Measurements from ENCODE around the gene TMEM183A. TPM values are rescaled to one million over a fixed set of nuclear protein-coding genes. Genes with fewer than 3 reads are reported as not detected.
A peak's percentile ranks its signal among the peaks of the same experiment; 100 is the strongest.
"Not testable (repeated sequence)": the region's sequence is repeated elsewhere in the genome, so short reads cannot be mapped to it uniquely, and the experiment has no call there.

TMEM183A gene
- total RNA-seq, 1 experiment from 2014 or later, result 84.4 TPM

- CTCF ChIA-PET, result interaction anchor here (0.5 to 0.6 kb wide), 2 partner anchors 11 to 18 kb away, joined by 3 to 7 read pairs; no protein-coding TSS in a partner anchor
- no peak overlapping the region for H3K27ac Mint-ChIP-seq (ENCODE audit: unreplicated experiment)
- no peak for TF ChIP-seq CTCF (IDR thresholded peaks at IDR 0.05; ENCODE audit: unreplicated experiment)
- H3K36me3 Mint-ChIP-seq (ENCODE audit: insufficient read depth, unreplicated experiment), result peaks cover 42% of the 10 kb centered on the region
- H3K4me3 Mint-ChIP-seq (ENCODE audit: low read depth, unreplicated experiment), result no peak overlapping the region
- no peaks in the 10 kb centered on the region for H3K27me3 Mint-ChIP-seq (ENCODE audit: unreplicated experiment)
- DNase-seq, result no peak
- no peaks in the 10 kb centered on the region for H3K4me1 Mint-ChIP-seq (ENCODE audit: low read depth, unreplicated experiment)
- intact Hi-C loops (cut with micrococcal nuclease; ENCODE audit: unreplicated experiment), result no loop called here
- no peaks in the 10 kb centered on the region for H3K9me3 Mint-ChIP-seq (ENCODE audit: low read depth, unreplicated experiment)
- BruUV-seq (replicated peaks), result no TSS peak
Measured at GRCh38 chr1:203017692-203018091, 10.5 kb downstream of the TMEM183A start.

- H3K4me3 Mint-ChIP-seq (ENCODE audit: low read depth, unreplicated experiment); intact Hi-C loops (cut with micrococcal nuclease; ENCODE audit: unreplicated experiment); H3K27ac Mint-ChIP-seq (ENCODE audit: unreplicated experiment); CTCF ChIA-PET; DNase-seq; H3K9me3 Mint-ChIP-seq (ENCODE audit: low read depth, unreplicated experiment); H3K27me3 Mint-ChIP-seq (ENCODE audit: unreplicated experiment); BruUV-seq (replicated peaks): not testable (repeated sequence)
- H3K36me3 Mint-ChIP-seq (ENCODE audit: insufficient read depth, unreplicated experiment), result peaks cover 40% of the 10 kb centered on the region
- peaks cover 11% of the 10 kb centered on the region for H3K4me1 Mint-ChIP-seq (ENCODE audit: low read depth, unreplicated experiment)
Measured at GRCh38 chr1:203022855-203023254, 15.7 kb downstream of the TMEM183A start.

- intact Hi-C loops (cut with micrococcal nuclease; ENCODE audit: unreplicated experiment), result no loop called here
- peaks cover 27% of the 10 kb centered on the region for H3K36me3 Mint-ChIP-seq (ENCODE audit: insufficient read depth, unreplicated experiment)
- no TSS peak for BruUV-seq (replicated peaks)
- CTCF ChIA-PET, result interaction anchor here (0.6 kb wide), 1 partner anchor 14 kb away, joined by 5 read pairs; no protein-coding TSS in a partner anchor
- H3K27me3 Mint-ChIP-seq (ENCODE audit: unreplicated experiment), result peaks cover 31% of the 10 kb centered on the region
- no peak for TF ChIP-seq CTCF (IDR thresholded peaks at IDR 0.05; ENCODE audit: unreplicated experiment)
- peaks cover 11% of the 10 kb centered on the region for H3K4me1 Mint-ChIP-seq (ENCODE audit: low read depth, unreplicated experiment)
- peak overlapping the region; percentile 19 for H3K27ac Mint-ChIP-seq (ENCODE audit: unreplicated experiment)
- peak overlapping the region; percentile 53 for H3K4me3 Mint-ChIP-seq (ENCODE audit: low read depth, unreplicated experiment)
- DNase-seq, result no peak
- no peaks in the 10 kb centered on the region for H3K9me3 Mint-ChIP-seq (ENCODE audit: low read depth, unreplicated experiment)
Measured at GRCh38 chr1:203025686-203026030, 18.5 kb downstream of the TMEM183A start.

GRCh38 chr1:203026031-203026665, 19.0 kb downstream of the TMEM183A start, which contains the start of gene PPFIA4:
Gene PPFIA4 (plus strand): TSS chr1:203026491. CDS start chr1:203039009, 12,518 bp downstream.
- Mint-ChIP-seq H3K36me3 (ENCODE audit: insufficient read depth, unreplicated experiment) (peaks cover 22% of the 10 kb centered on the region), H3K27me3 (ENCODE audit: unreplicated experiment) (peaks cover 36% of the 10 kb centered on the region), H3K4me3 (ENCODE audit: low read depth, unreplicated experiment) (peak within 1 kb of the TSS; percentile 53), H3K4me1 (ENCODE audit: low read depth, unreplicated experiment) (peaks cover 11% of the 10 kb centered on the region), H3K9me3 (ENCODE audit: low read depth, unreplicated experiment) (no peaks in the 10 kb centered on the region), H3K27ac (ENCODE audit: unreplicated experiment) (peak within 1 kb of the TSS; percentile 19)
- DNase-seq, result peak; percentile 94
- intact Hi-C loops (cut with micrococcal nuclease; ENCODE audit: unreplicated experiment), result no loop called here
- BruUV-seq (replicated peaks), result no TSS peak
- TF ChIP-seq CTCF (IDR thresholded peaks at IDR 0.05; ENCODE audit: unreplicated experiment), result no peak
- CTCF ChIA-PET, result interaction anchor here (0.6 to 1.3 kb wide), 4 partner anchors 13 to 243 kb away, joined by 3 to 5 read pairs (median 4); no protein-coding TSS in a partner anchor

All from Calu3 (cell line).